ENCODE data around the gene PRSS21. TPM values are rescaled to one million over a fixed set of nuclear protein-coding genes. Genes with fewer than 3 reads are reported as not detected.
A peak's percentile ranks its signal among the peaks of the same experiment; 100 is the strongest.

PRSS21 gene
- total RNA-seq, 2 experiments from 2014 or later = 68.7 to 69.6 TPM

DNA sequence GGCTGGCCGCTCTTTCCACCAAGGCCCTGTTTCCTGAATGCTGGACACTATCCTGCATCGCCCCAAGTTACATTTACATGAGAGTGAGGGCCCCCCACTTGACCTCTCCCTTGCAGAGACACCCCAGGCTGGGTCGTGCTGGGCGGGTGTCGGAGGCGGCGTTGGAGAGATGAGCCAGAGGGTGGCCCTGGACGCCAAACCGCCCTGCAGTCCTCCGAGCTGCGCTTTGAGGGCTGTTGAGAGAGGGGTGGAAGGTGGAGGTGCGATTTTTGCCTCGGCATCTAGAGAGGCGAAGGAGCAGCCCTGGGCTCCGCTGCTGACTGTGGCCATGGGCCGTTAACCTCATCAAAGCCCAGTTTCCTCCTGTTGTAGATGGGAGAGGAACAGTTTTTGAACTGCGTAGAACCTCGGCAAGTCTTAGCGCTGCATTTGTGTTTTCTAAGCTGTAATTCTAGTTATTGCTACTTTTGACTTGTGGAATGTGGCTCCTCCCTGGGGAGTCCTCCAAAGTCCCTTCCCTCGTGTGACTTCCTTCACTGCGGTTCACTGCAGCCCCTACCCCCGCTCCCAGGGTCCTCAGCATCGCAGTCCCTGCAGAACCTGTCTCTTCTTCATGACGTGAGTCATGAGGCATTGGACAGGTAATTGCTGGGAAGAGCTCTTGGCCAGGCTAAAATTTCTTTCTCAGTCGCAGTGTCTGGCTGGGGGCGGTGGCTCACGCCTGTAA lies 39.0 kb upstream of the PRSS21 start:
- H2AFZ ChIP-seq (ENCODE audit: low read length) = peak overlapping the region; percentile 28; the same call in 1 of the 2 replicates
- no peak for TF ChIP-seq CTCF (conservative IDR thresholded peaks at IDR 0.05; ENCODE audit: low read length)
- H3K4me2 ChIP-seq (ENCODE audit: low read length) = peak overlapping the region; percentile 86
- H3K9me3 ChIP-seq (ENCODE audit: low read length) = no peaks in the 10 kb centered on the region
- H4K20me1 ChIP-seq (ENCODE audit: insufficient read depth, low read length) = peaks cover 10% of the 10 kb centered on the region; the same call in 1 of the 2 replicates
- BruUV-seq (replicated peaks) = no TSS peak
- intact Hi-C loops (cut with micrococcal nuclease; ENCODE audit: unreplicated experiment) = loop anchor here (1.0 to 2.0 kb wide), 2 partner anchors 25 to 58 kb away; partner anchors contain the start of genes PRSS27 and SRRM2
- CTCF ChIA-PET (ENCODE audit: unreplicated experiment) = no interaction called here
- H3K4me3 ChIP-seq (ENCODE audit: low read depth, low read length, poor library complexity, severe bottlenecking) = peak overlapping the region; percentile 89
- H3K9me2 ChIP-seq (ENCODE audit: insufficient read depth, low read length) = no peaks in the 10 kb centered on the region
- POLR2A ChIA-PET = no interaction called here
- peak; percentile 36 for DNase-seq (ENCODE audit: low spot score)
- H3K27ac ChIP-seq (ENCODE audit: low read depth, low read length, poor library complexity, severe bottlenecking) = peak overlapping the region; percentile 60
- peaks cover 26% of the 10 kb centered on the region for H3K79me2 ChIP-seq (ENCODE audit: insufficient read depth, low read depth, low read length)
- H3K36me3 ChIP-seq (ENCODE audit: insufficient read depth, low read length) = peaks cover 28% of the 10 kb centered on the region
- H3K4me1 ChIP-seq (ENCODE audit: insufficient read depth, low read length, poor library complexity, severe bottlenecking) = peaks cover 18% of the 10 kb centered on the region

- ChIA-PET POLR2A (no interaction called here), CTCF (ENCODE audit: unreplicated experiment) (no interaction called here)
- no TSS peak for BruUV-seq (replicated peaks)
- no peaks in the 10 kb centered on the region for H3K9me2 ChIP-seq (ENCODE audit: insufficient read depth, low read length)
- H3K9me3 ChIP-seq (ENCODE audit: low read length) = no peaks in the 10 kb centered on the region
- intact Hi-C loops (cut with micrococcal nuclease; ENCODE audit: unreplicated experiment) = no loop called here
- TF ChIP-seq CTCF (conservative IDR thresholded peaks at IDR 0.05; ENCODE audit: low read length) (no peak), EZH2phosphoT487 (IDR thresholded peaks at IDR 0.05; ENCODE audit: borderline replicate concordance, low read depth, low read length) (no peak)
- peaks cover 18% of the 10 kb centered on the region for H3K4me1 ChIP-seq (ENCODE audit: insufficient read depth, low read length, poor library complexity, severe bottlenecking)
- H2AFZ ChIP-seq (ENCODE audit: low read length) = no peak overlapping the region
- peaks cover 26% of the 10 kb centered on the region for H3K79me2 ChIP-seq (ENCODE audit: insufficient read depth, low read depth, low read length)
- peak overlapping the region; percentile 86 for H3K4me2 ChIP-seq (ENCODE audit: low read length)
- H4K20me1 ChIP-seq (ENCODE audit: insufficient read depth, low read length) = peaks cover 10% of the 10 kb centered on the region; the same call in 1 of the 2 replicates
- peaks cover 22% of the 10 kb centered on the region for H3K36me3 ChIP-seq (ENCODE audit: insufficient read depth, low read length)
- no peak overlapping the region for H3K27ac ChIP-seq (ENCODE audit: low read depth, low read length, poor library complexity, severe bottlenecking)
- DNase-seq (ENCODE audit: low spot score) = no peak
- peak overlapping the region; percentile 89 for H3K4me3 ChIP-seq (ENCODE audit: low read depth, low read length, poor library complexity, severe bottlenecking)
Measured at GRCh38 chr16:2778630-2778958, 38.4 kb upstream of the PRSS21 start.

GRCh38 chr16:2779151-2779920 lies 37.7 kb upstream of the PRSS21 start:
- no peak for DNase-seq (ENCODE audit: low spot score)

More at GRCh38 chr16:2779151-2779920, 37.7 kb upstream of the PRSS21 start:
- Histone ChIP-seq H2AFZ (ENCODE audit: low read length) (no peak overlapping the region), H3K36me3 (ENCODE audit: insufficient read depth, low read length) (peaks cover 15% of the 10 kb centered on the region), H3K9me2 (ENCODE audit: insufficient read depth, low read length) (no peaks in the 10 kb centered on the region), H3K27ac (ENCODE audit: low read depth, low read length, poor library complexity, severe bottlenecking) (no peak overlapping the region), H4K20me1 (ENCODE audit: insufficient read depth, low read length) (peaks cover 10% of the 10 kb centered on the region; the same call in 1 of the 2 replicates), H3K9me3 (ENCODE audit: low read length) (no peaks in the 10 kb centered on the region), H3K4me3 (ENCODE audit: low read depth, low read length, poor library complexity, severe bottlenecking) (no peak overlapping the region), H3K4me2 (ENCODE audit: low read length) (no peak overlapping the region), H3K79me2 (ENCODE audit: insufficient read depth, low read depth, low read length) (peaks cover 26% of the 10 kb centered on the region), H3K4me1 (ENCODE audit: insufficient read depth, low read length, poor library complexity, severe bottlenecking) (peaks cover 18% of the 10 kb centered on the region)
- intact Hi-C loops (cut with micrococcal nuclease; ENCODE audit: unreplicated experiment) = no loop called here
- no TSS peak for BruUV-seq (replicated peaks)
- TF ChIP-seq EZH2phosphoT487 (IDR thresholded peaks at IDR 0.05; ENCODE audit: borderline replicate concordance, low read depth, low read length) (no peak), CTCF (conservative IDR thresholded peaks at IDR 0.05; ENCODE audit: low read length) (no peak)
- POLR2A ChIA-PET = interaction anchor here (0.9 kb wide), 1 partner anchor 17 kb away, joined by 4 read pairs; no protein-coding TSS in a partner anchor
- CTCF ChIA-PET (ENCODE audit: unreplicated experiment) = no interaction called here
